C4-2B (cell line): ENCODE measurements around the gene PDZRN4.

Source experiments
- ZFX ChIP-seq: fragments of 450-650 bp; IDR thresholded peaks from 2 replicates; pipeline ENCODE4 v1.6.1; 2017
- TF ChIP-seq, protein P1 (sequence below): fragments of 450-650 bp; conservative IDR thresholded peaks from 2 replicates; pipeline ENCODE4 v1.5.1; 2017; ENCODE audit warnings: mild to moderate bottlenecking

DNA sequence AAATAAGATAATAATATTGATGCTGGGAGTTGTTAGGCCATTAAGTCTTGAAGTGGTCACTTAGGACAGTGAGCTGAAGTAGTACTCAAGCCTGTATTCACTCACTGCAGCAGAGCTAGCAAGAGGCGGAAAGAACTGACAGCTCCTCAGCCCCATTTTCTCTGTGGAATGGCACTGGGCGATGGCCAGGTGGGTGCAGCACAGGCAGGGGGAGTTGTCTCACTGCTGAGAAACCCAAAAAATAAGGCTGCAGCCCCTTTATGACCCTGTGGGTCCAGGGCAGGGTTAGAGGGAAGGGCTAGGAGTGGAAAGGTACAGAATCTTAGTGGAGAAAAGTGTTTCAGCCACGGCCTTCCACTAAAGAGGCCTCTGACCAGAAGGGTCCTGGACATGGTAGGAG lies 35.5 kb downstream of the PDZRN4 start:
- TF ChIP-seq, protein P1, sequence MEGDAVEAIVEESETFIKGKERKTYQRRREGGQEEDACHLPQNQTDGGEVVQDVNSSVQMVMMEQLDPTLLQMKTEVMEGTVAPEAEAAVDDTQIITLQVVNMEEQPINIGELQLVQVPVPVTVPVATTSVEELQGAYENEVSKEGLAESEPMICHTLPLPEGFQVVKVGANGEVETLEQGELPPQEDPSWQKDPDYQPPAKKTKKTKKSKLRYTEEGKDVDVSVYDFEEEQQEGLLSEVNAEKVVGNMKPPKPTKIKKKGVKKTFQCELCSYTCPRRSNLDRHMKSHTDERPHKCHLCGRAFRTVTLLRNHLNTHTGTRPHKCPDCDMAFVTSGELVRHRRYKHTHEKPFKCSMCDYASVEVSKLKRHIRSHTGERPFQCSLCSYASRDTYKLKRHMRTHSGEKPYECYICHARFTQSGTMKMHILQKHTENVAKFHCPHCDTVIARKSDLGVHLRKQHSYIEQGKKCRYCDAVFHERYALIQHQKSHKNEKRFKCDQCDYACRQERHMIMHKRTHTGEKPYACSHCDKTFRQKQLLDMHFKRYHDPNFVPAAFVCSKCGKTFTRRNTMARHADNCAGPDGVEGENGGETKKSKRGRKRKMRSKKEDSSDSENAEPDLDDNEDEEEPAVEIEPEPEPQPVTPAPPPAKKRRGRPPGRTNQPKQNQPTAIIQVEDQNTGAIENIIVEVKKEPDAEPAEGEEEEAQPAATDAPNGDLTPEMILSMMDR = no peak
- TF ChIP-seq ZFX = no peak
